PC-3 (cell line): ENCODE measurements around the gene YIF1A. TPM values are rescaled to one million over a fixed set of nuclear protein-coding genes. Genes with fewer than 3 reads are reported as not detected.

Experiments
- ATAC-seq: fragments of 200-7000 bp; cut with Tn5 transposase; 2 replicates; pipeline ENCODE4 v1.9.1; 2020; ENCODE audit warnings: mild to moderate bottlenecking, moderate library complexity
- BruUV-seq: library from RNA; stranded (reverse); fragments of 400-500 nt; replicated peaks from 2 replicates; lab custom pipeline; 2021; lab: Mats Ljungman, UMichigan
- CTCF ChIA-PET: fragments of 300-600 bp; sonication (Branson Sonifier 250); formaldehyde crosslinking; loops from one replicate; lab custom pipeline; 2022; ENCODE audit warnings: antibody characterized with exemption; lab: Charles Lee
- POLR2A ChIA-PET: fragments of 300-600 bp; sonication (Branson Sonifier 250); formaldehyde crosslinking; loops from one replicate; lab custom pipeline; 2022; ENCODE audit warnings: antibody characterized with exemption; ENCODE audit not compliant: unreplicated experiment; lab: Charles Lee
- DNase-seq: peaks from one replicate; pipeline ENCODE4 v3.0.0-alpha.2; 2015
- H2AFZ ChIP-seq: fragments of 300-600 bp; sonication (generic); 2 replicates; pipeline ENCODE4 v1.6.0; 2016; ENCODE audit warnings: antibody characterized with exemption, low read length
- H3F3A ChIP-seq: fragments of 300-600 bp; sonication (generic); one replicate; pipeline ENCODE4 v1.6.0; 2017; ENCODE audit warnings: antibody characterized with exemption, low read length, control low read depth, mild to moderate bottlenecking; ENCODE audit not compliant: unreplicated experiment
- H3K27ac ChIP-seq: fragments of 300-600 bp; sonication (generic); 2 replicates; pipeline ENCODE4 v1.5.1; 2016; ENCODE audit warnings: mild to moderate bottlenecking, low read length
- H3K27me3 ChIP-seq: fragments of 300-600 bp; sonication (generic); 2 replicates; pipeline ENCODE4 v1.6.1; 2016; ENCODE audit warnings: low read length, mixed read lengths
- H3K36me3 ChIP-seq: fragments of 300-600 bp; sonication (generic); 2 replicates; pipeline ENCODE4 v1.6.1; 2016; ENCODE audit warnings: low read depth, mixed run types, low read length, mixed read lengths
- H3K4me1 ChIP-seq: fragments of 300-600 bp; sonication (generic); 2 replicates; pipeline ENCODE4 v1.5.1; 2016; ENCODE audit warnings: low read length; ENCODE audit not compliant: insufficient read depth
- H3K4me2 ChIP-seq: fragments of 300-600 bp; sonication (generic); 2 replicates; pipeline ENCODE4 v1.6.0; 2016; ENCODE audit warnings: low read length
- H3K4me3 ChIP-seq: fragments of 300-600 bp; sonication (generic); 2 replicates; pipeline ENCODE4 v1.5.1; 2016; ENCODE audit warnings: mild to moderate bottlenecking, low read length, mixed read lengths
- H3K79me2 ChIP-seq: fragments of 300-600 bp; sonication (generic); 2 replicates; pipeline ENCODE4 v1.6.1; 2017; ENCODE audit warnings: low read length, mixed read lengths
- H3K9ac ChIP-seq: fragments of 300-600 bp; sonication (generic); 2 replicates; pipeline ENCODE4 v1.6.0; 2016; ENCODE audit warnings: mild to moderate bottlenecking, low read length
- H3K9me2 ChIP-seq: fragments of 300-600 bp; sonication (generic); replicated peaks from 2 replicates; pipeline ENCODE4 v1.6.1; 2016; ENCODE audit warnings: mixed run types, low read length, mixed read lengths
- H3K9me3 ChIP-seq: fragments of 300-600 bp; sonication (generic); 2 replicates; pipeline ENCODE4 v1.6.1; 2016; ENCODE audit warnings: low read length, mixed read lengths
- H4K20me1 ChIP-seq: fragments of 300-600 bp; sonication (generic); 2 replicates; pipeline ENCODE4 v1.6.1; 2016; ENCODE audit warnings: low read length, mixed read lengths
- CTCF ChIP-seq: fragments of 300-600 bp; sonication (generic); conservative IDR thresholded peaks from 2 replicates; pipeline ENCODE4 v1.5.1; 2017; ENCODE audit warnings: antibody characterized with exemption, low read depth, mild to moderate bottlenecking, low read length
- EZH2 ChIP-seq: fragments of 300-600 bp; sonication (generic); IDR thresholded peaks from one replicate; pipeline ENCODE4 v1.6.1; 2017; ENCODE audit warnings: antibody characterized with exemption, mild to moderate bottlenecking, low read length; ENCODE audit not compliant: unreplicated experiment
- EZH2phosphoT487 ChIP-seq: fragments of 300-600 bp; sonication (generic); IDR thresholded peaks from 2 replicates; pipeline ENCODE4 v1.6.1; 2018; ENCODE audit warnings: mild to moderate bottlenecking, antibody characterized with exemption, low read length, borderline replicate concordance
- intact Hi-C: fragments of 100-400 bp; cut with micrococcal nuclease; formaldehyde crosslinking; loops from 2 replicates; pipeline ENCODE4 v1.9.0; 2023
- total RNA-seq: library from RNA; depleted of rRNA; stranded (reverse); fragments of >200 nt; gene quantifications from 2 replicates; pipeline ENCODE4 v1.2.3, GENCODE V29; 2014

The YIF1A gene
- total RNA-seq, 1 experiment from 2014 or later: 236 TPM

- no peak overlapping the region for H3K9ac ChIP-seq
- H3K4me2 ChIP-seq: no peak overlapping the region
- 0 out of 2 replicates have a peak, but pooled peaks cover 7% of the 10 kb centered on the region for H4K20me1 ChIP-seq
- peaks cover 16% of the 10 kb centered on the region for H3K79me2 ChIP-seq
- H3K36me3 ChIP-seq: peaks cover 24% of the 10 kb centered on the region
- no peaks in the 10 kb centered on the region for H3K9me3 ChIP-seq
- H3K4me3 ChIP-seq: no peak overlapping the region
- POLR2A ChIA-PET: no interaction called here
- H3K27ac ChIP-seq: no peak overlapping the region
- peak; percentile 72 for TF ChIP-seq CTCF
- TF ChIP-seq EZH2: no peak
- no peak for TF ChIP-seq EZH2phosphoT487
- no TSS peak for BruUV-seq
- ATAC-seq (no peak), DNase-seq (peak; percentile 41)
- H3K9me2 ChIP-seq: no peaks in the 10 kb centered on the region
- no peaks in the 10 kb centered on the region for H3F3A ChIP-seq
- no peaks in the 10 kb centered on the region for H3K27me3 ChIP-seq
- H2AFZ ChIP-seq: no peak overlapping the region
- CTCF ChIA-PET: no interaction called here
- intact Hi-C loops: no loop called here
- H3K4me1 ChIP-seq: peaks cover 7% of the 10 kb centered on the region
These were observed 24.0 kb downstream of the YIF1A start for GRCh38 chr11:66264914-66265313.

- Histone ChIP-seq H3K4me2 (no peak overlapping the region), H3F3A (no peaks in the 10 kb centered on the region), H3K9me2 (no peaks in the 10 kb centered on the region), H3K9ac (no peak overlapping the region), H3K4me3 (no peak overlapping the region), H3K9me3 (no peaks in the 10 kb centered on the region), H2AFZ (no peak overlapping the region), H3K27me3 (no peaks in the 10 kb centered on the region), H3K4me1 (peaks cover 1% of the 10 kb centered on the region), H3K36me3 (peaks cover 29% of the 10 kb centered on the region), H4K20me1 (0 out of 2 replicates have a peak, but pooled peaks cover 1% of the 10 kb centered on the region), H3K27ac (no peak overlapping the region), H3K79me2 (peaks cover 16% of the 10 kb centered on the region)
- DNase-seq (no peak), ATAC-seq (no peak)
- intact Hi-C loops: no loop called here
- no TSS peak for BruUV-seq
- POLR2A ChIA-PET: no interaction called here
- TF ChIP-seq CTCF (no peak), EZH2 (no peak), EZH2phosphoT487 (no peak)
- CTCF ChIA-PET: no interaction called here
These were observed 24.6 kb downstream of the YIF1A start for GRCh38 chr11:66264383-66264782.

- ChIA-PET POLR2A (interaction anchor here (0.6 kb wide), 2 partner anchors 8 to 346 kb away, joined by 3 to 11 read pairs; no protein-coding TSS in a partner anchor), CTCF (no interaction called here)
- H4K20me1 ChIP-seq: peaks cover 5% of the 10 kb centered on the region; the same call in 1 of the 2 replicates
- H3K9me2 ChIP-seq: no peaks in the 10 kb centered on the region
- H2AFZ ChIP-seq: no peak overlapping the region
- H3K27me3 ChIP-seq: no peaks in the 10 kb centered on the region
- no peak overlapping the region for H3K4me2 ChIP-seq
- no peaks in the 10 kb centered on the region for H3K9me3 ChIP-seq
- peaks cover 34% of the 10 kb centered on the region for H3K36me3 ChIP-seq
- BruUV-seq: no TSS peak
- no peak overlapping the region for H3K4me3 ChIP-seq
- H3F3A ChIP-seq: no peaks in the 10 kb centered on the region
- no peak for DNase-seq
- peaks cover 6% of the 10 kb centered on the region for H3K4me1 ChIP-seq
- H3K79me2 ChIP-seq: peaks cover 16% of the 10 kb centered on the region
- intact Hi-C loops: no loop called here
- no peak for TF ChIP-seq CTCF
- TF ChIP-seq EZH2phosphoT487: no peak
- no peak for TF ChIP-seq EZH2
- ATAC-seq: no peak
- no peak overlapping the region for H3K27ac ChIP-seq
- no peak overlapping the region for H3K9ac ChIP-seq
These were observed 25.2 kb downstream of the YIF1A start for GRCh38 chr11:66263785-66264184.
